AG04450 (cell line): ENCODE results near the gene CDON. TPM values are rescaled to one million over a fixed set of nuclear protein-coding genes. Genes with fewer than 3 reads are reported as not detected.

Source experiments
- CTCF ChIA-PET: fragments of 300-600, 350-600 bp; formaldehyde crosslinking; extraction: SDS; loops from one replicate; lab custom pipeline; 2022; ENCODE audit warnings: antibody characterized with exemption, inconsistent platforms; lab: Charles Lee
- POLR2A ChIA-PET: fragments of 350-600 bp; formaldehyde crosslinking; extraction: SDS; loops from one replicate; lab custom pipeline; 2021; ENCODE audit warnings: antibody characterized with exemption, inconsistent platforms; lab: Yijun Ruan, JAX
- DNase-seq: peaks from one replicate; pipeline ENCODE4 v3.0.0-alpha.2; 2011; ENCODE audit warnings: low read depth, low spot score
- H3K27ac ChIP-seq: one replicate; pipeline ENCODE4 v1.5.1; 2012; ENCODE audit warnings: low read depth, low read length, control low read depth
- H3K27me3 ChIP-seq: one replicate; pipeline ENCODE4 v1.6.0; 2012; ENCODE audit warnings: low read length; ENCODE audit not compliant: control insufficient read depth, insufficient read depth
- H3K4me3 ChIP-seq: 2 replicates; pipeline ENCODE4 v1.5.1; 2011; ENCODE audit warnings: mild to moderate bottlenecking, low read depth, low read length, control low read depth
- H3K9me3 ChIP-seq: 2 replicates; pipeline ENCODE4 v1.5.1; 2012; ENCODE audit warnings: low read length; ENCODE audit not compliant: control insufficient read depth, insufficient read depth
- CTCF ChIP-seq: IDR thresholded peaks from 2 replicates; pipeline ENCODE4 v1.5.1; 2011; ENCODE audit warnings: low read depth, low read length, control low read depth, inconsistent platforms
- polyA plus RNA-seq: library from polyadenylated mRNA; depleted of rRNA; stranded (reverse); fragments of >200 nt; gene quantifications from 2 replicates; pipeline ENCODE4 v1.2.3, GENCODE V29; 2011

CDON gene
- polyA plus RNA-seq, 1 experiment: 4.0 TPM

- Histone ChIP-seq H3K9me3 (no peaks in the 10 kb centered on the region), H3K4me3 (no peak overlapping the region), H3K27me3 (peaks cover 24% of the 10 kb centered on the region), H3K27ac (no peak overlapping the region)
- ChIA-PET CTCF (interaction anchor here (0.7 to 3.4 kb wide), 5 partner anchors 9 to 252 kb away, joined by 3 to 42 read pairs (median 3); no protein-coding TSS in a partner anchor), POLR2A (no interaction called here)
- no peak for TF ChIP-seq CTCF
- no peak for DNase-seq
Measured at GRCh38 chr11:125941267-125941618, 121.4 kb downstream of the CDON start.

- Histone ChIP-seq H3K9me3 (no peaks in the 10 kb centered on the region), H3K27me3 (peaks cover 31% of the 10 kb centered on the region), H3K4me3 (no peak overlapping the region), H3K27ac (no peak overlapping the region)
- TF ChIP-seq CTCF: no peak
- CTCF ChIA-PET: interaction anchor here (0.5 to 1.9 kb wide), 6 partner anchors 12 to 254 kb away, joined by 3 to 4 read pairs (median 4); no protein-coding TSS in a partner anchor
- POLR2A ChIA-PET: interaction anchor here (0.7 kb wide), 1 partner anchor 37 kb away, joined by 3 read pairs; the partner anchor contains the start of gene PUS3
- DNase-seq: no peak
Measured at GRCh38 chr11:125940145-125940544, 122.5 kb downstream of the CDON start.

GRCh38 chr11:125939081-125939521 is 123.6 kb downstream of the CDON start:
- Histone ChIP-seq H3K4me3 (no peak overlapping the region), H3K27me3 (peaks cover 24% of the 10 kb centered on the region), H3K9me3 (no peaks in the 10 kb centered on the region), H3K27ac (no peak overlapping the region)
- TF ChIP-seq CTCF: no peak
- ChIA-PET CTCF (interaction anchor here (1.2 to 1.9 kb wide), 2 partner anchors 11 to 16 kb away, joined by 4 to 5 read pairs; no protein-coding TSS in a partner anchor), POLR2A (no interaction called here)
- no peak for DNase-seq

- H3K9me3 ChIP-seq: no peaks in the 10 kb centered on the region
- ChIA-PET CTCF (interaction anchor here (0.8 to 1.9 kb wide), 4 partner anchors 11 to 255 kb away, joined by 3 to 5 read pairs (median 4); no protein-coding TSS in a partner anchor), POLR2A (no interaction called here)
- no peak for TF ChIP-seq CTCF
- no peak overlapping the region for H3K27ac ChIP-seq
- H3K4me3 ChIP-seq: no peak overlapping the region
- no peak for DNase-seq
- H3K27me3 ChIP-seq: peaks cover 20% of the 10 kb centered on the region
Measured at GRCh38 chr11:125938418-125938817, 124.2 kb downstream of the CDON start.

- ChIA-PET POLR2A (no interaction called here), CTCF (no interaction called here)
- H3K27me3 ChIP-seq: peaks cover 24% of the 10 kb centered on the region
- no peak for TF ChIP-seq CTCF
- no peak overlapping the region for H3K4me3 ChIP-seq
- DNase-seq: no peak
- H3K9me3 ChIP-seq: no peaks in the 10 kb centered on the region
- no peak overlapping the region for H3K27ac ChIP-seq
Measured at GRCh38 chr11:125935618-125936199, 127.0 kb downstream of the CDON start.
